WERI-Rb-1 (cell line): Measurements from ENCODE around the gene HCRT.
A peak's percentile ranks its signal among the peaks of the same experiment; 100 is the strongest.

Experiments used
- DNase-seq: peaks from one replicate; pipeline ENCODE4 v3.0.0-alpha.2; 2020
- H3K27ac ChIP-seq: fragments of 250-450 bp; sonication (Bioruptor Pico); 2 replicates; pipeline ENCODE4 v1.5.1; 2020; ENCODE audit warnings: mild to moderate bottlenecking, moderate library complexity
- H3K27me3 ChIP-seq: fragments of 250-450 bp; sonication (Bioruptor Pico); 2 replicates; pipeline ENCODE4 v1.5.1; 2021; ENCODE audit warnings: mild to moderate bottlenecking, low read depth, moderate library complexity; ENCODE audit not compliant: insufficient read depth, severe bottlenecking
- H3K36me3 ChIP-seq: fragments of 250-450 bp; sonication (Bioruptor Pico); 2 replicates; pipeline ENCODE4 v1.5.1; 2020; ENCODE audit warnings: mild to moderate bottlenecking, moderate library complexity
- H3K4me3 ChIP-seq: 2 replicates; pipeline ENCODE4 v1.5.1; 2011; ENCODE audit warnings: low read depth, mild to moderate bottlenecking, control low read depth, low read length
- H3K9me3 ChIP-seq: fragments of 250-450 bp; sonication (Bioruptor Pico); 2 replicates; pipeline ENCODE4 v1.5.1; 2021; ENCODE audit warnings: mild to moderate bottlenecking, moderate library complexity; ENCODE audit not compliant: severe bottlenecking
- CTCF ChIP-seq: IDR thresholded peaks from 2 replicates; pipeline ENCODE4 v1.5.1; 2011; ENCODE audit warnings: low read depth, mild to moderate bottlenecking, control low read depth, inconsistent platforms, low read length

The HCRT gene

GRCh38 chr17:42182927-42183734 lies 2.1 kb downstream of the HCRT start:
- no peak for DNase-seq
- Histone ChIP-seq H3K27me3 (no peaks in the 10 kb centered on the region), H3K27ac (no peak overlapping the region)

DNA sequence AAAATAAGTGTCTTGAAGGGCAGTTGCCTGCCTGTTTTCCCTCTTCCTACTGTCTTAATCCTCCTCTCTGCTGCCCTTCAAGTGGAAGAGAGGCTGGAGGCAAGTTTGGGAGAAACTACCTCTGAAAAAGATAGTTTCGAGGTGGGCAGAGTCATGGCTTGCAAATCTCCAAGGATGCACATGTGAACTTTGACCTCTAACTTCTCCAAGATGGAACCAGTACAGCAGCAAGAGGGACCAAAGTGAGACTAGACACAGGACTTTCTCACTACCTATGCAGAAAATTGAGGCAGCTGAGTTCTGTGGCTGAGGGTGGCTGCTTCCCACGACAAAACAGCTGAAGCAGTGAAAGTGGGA lies 3.4 kb downstream of the HCRT start:
- TF ChIP-seq CTCF = no peak
- no peaks in the 10 kb centered on the region for H3K36me3 ChIP-seq
- no peaks in the 10 kb centered on the region for H3K9me3 ChIP-seq
- no peak overlapping the region for H3K27ac ChIP-seq
- no peaks in the 10 kb centered on the region for H3K27me3 ChIP-seq
- H3K4me3 ChIP-seq = no peak overlapping the region
- DNase-seq = no peak

More at GRCh38 chr17:42182927-42183734, 2.1 kb downstream of the HCRT start:
- no peaks in the 10 kb centered on the region for H3K9me3 ChIP-seq
- H3K36me3 ChIP-seq = no peaks in the 10 kb centered on the region
- H3K4me3 ChIP-seq = peak overlapping the region; percentile 73
- no peak for TF ChIP-seq CTCF

- Histone ChIP-seq H3K27me3 (no peaks in the 10 kb centered on the region), H3K9me3 (no peaks in the 10 kb centered on the region), H3K27ac (no peak within 1 kb of the TSS), H3K36me3 (no peaks in the 10 kb centered on the region), H3K4me3 (peak within 1 kb of the TSS; percentile 69)
- DNase-seq = peak; percentile 95
- TF ChIP-seq CTCF = peak; percentile 85
Measured at GRCh38 chr17:42180922-42181850, 4.1 kb downstream of the HCRT start, which contains the start of gene KCNH4. Gene KCNH4 (minus strand): TSS chr17:42181142. CDS start chr17:42180945, 197 bp downstream.

DNA sequence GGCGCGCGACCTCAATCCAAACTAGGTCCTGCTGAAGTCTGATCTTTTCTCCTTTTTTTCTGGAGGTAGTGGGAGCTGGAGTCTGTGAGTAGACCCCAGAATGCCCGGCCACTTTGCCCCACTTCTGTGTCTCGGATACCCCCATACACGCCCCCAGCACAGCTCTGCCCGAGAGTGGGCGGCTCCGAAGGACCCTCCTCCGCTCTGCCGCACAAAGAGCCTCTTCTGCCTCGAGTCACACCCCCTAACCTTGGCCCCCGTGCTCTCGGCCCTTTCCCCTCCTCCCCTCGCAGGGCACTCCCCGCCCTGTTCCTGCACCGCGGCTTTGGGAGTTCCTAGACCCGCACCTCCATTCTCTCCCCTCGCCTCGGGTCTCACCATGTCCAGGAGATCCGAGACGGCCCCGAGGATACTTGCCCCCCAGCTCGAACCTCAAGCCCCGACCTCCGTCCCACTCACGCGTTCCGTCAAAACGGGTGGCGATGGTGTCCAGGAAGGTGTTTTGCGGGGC lies 4.8 kb downstream of the HCRT start:
- Histone ChIP-seq H3K4me3 (peak overlapping the region; percentile 69), H3K27me3 (no peaks in the 10 kb centered on the region), H3K36me3 (no peaks in the 10 kb centered on the region; the same call in 1 of the 2 replicates), H3K9me3 (no peaks in the 10 kb centered on the region), H3K27ac (no peak overlapping the region)
- DNase-seq = no peak
- TF ChIP-seq CTCF = no peak

GRCh38 chr17:42179911-42180410 lies 5.3 kb downstream of the HCRT start:
- H3K27me3 ChIP-seq = no peaks in the 10 kb centered on the region
- no peaks in the 10 kb centered on the region; the same call in 1 of the 2 replicates for H3K36me3 ChIP-seq
- H3K27ac ChIP-seq = no peak overlapping the region
- H3K9me3 ChIP-seq = no peaks in the 10 kb centered on the region
- no peak for TF ChIP-seq CTCF
- DNase-seq = no peak
- no peak overlapping the region for H3K4me3 ChIP-seq
